Liver (tissue), 2 donors: ENCODE measurements around the gene AFAP1.

Source experiments
- CTCF ChIP-seq: fragments of 150-350 bp; IDR thresholded peaks from 2 replicates; pipeline ENCODE4 v1.5.1; 2017; ENCODE audit warnings: improper control_type of control experiment, low read depth, low read length; ENCODE audit not compliant: missing input control
- REST ChIP-seq: IDR thresholded peaks from 2 replicates; pipeline ENCODE4 v1.6.1; 2016; ENCODE audit warnings: antibody characterized with exemption, mild to moderate bottlenecking
- donor health status: healthy.

- peak; percentile 79 for TF ChIP-seq CTCF
- no peak for TF ChIP-seq REST
These were observed 135.5 kb downstream of the AFAP1 start for GRCh38 chr4:7803992-7804755.
